Esophagus (tissue), 2 donors: Measurements from ENCODE around the gene CRAT. TPM values are rescaled to one million over a fixed set of nuclear protein-coding genes. Genes with fewer than 3 reads are reported as not detected.
"Not testable (repeated sequence)": the region's sequence is repeated elsewhere in the genome, so short reads cannot be mapped to it uniquely, and the experiment has no call there.

Experiments used
- H3K27ac ChIP-seq, 2 donors: one replicate each; pipeline ENCODE4 v1.5.1; 2013; ENCODE audit warnings: low read depth in 2 of 2, mild to moderate bottlenecking in 2 of 2, inconsistent platforms in 1 of 2, low read length in 1 of 2, moderate library complexity in 1 of 2
- H3K27me3 ChIP-seq, 2 donors: one replicate each; pipeline ENCODE4 v1.6.1; 2013; ENCODE audit warnings: low read length in 2 of 2, control low read depth in 1 of 2, mild to moderate bottlenecking in 1 of 2; ENCODE audit not compliant: insufficient read depth in 2 of 2, control insufficient read depth in 1 of 2
- H3K36me3 ChIP-seq, 2 donors: one replicate each; pipeline ENCODE4 v1.6.1; 2013; ENCODE audit warnings: low read length in 1 of 2; ENCODE audit not compliant: control insufficient read depth in 2 of 2, insufficient read depth in 2 of 2
- H3K4me1 ChIP-seq, 2 donors: one replicate each; pipeline ENCODE4 v1.6.1; 2013; ENCODE audit warnings: low read length in 1 of 2; ENCODE audit not compliant: control insufficient read depth in 2 of 2, insufficient read depth in 2 of 2
- H3K4me3 ChIP-seq, 2 donors: one replicate each; pipeline ENCODE4 v1.5.1; 2013; ENCODE audit warnings: low read length in 2 of 2, mild to moderate bottlenecking in 2 of 2, low read depth in 1 of 2, moderate library complexity in 1 of 2
- H3K9me3 ChIP-seq, 2 donors: one replicate each; pipeline ENCODE4 v1.6.1; 2013; ENCODE audit warnings: mild to moderate bottlenecking in 2 of 2, low read depth in 1 of 2, low read length in 1 of 2, moderate library complexity in 1 of 2; ENCODE audit not compliant: control insufficient read depth in 2 of 2, insufficient read depth in 1 of 2
- WGBS, 2 donors: extraction: QIAGEN DNeasy Blood & Tissue Kit; methylation state at CpG; one replicate each; pipeline ENCODE4 v1.1.7; 2013; 5-methylcytosine and 5-hydroxymethylcytosine counted together
- polyA plus RNA-seq, 2 donors: library from polyadenylated mRNA; stranded (reverse); fragments of 200-250 nt; gene quantifications; one replicate each; pipeline ENCODE4 v1.2.3, GENCODE V29; 2013
- donor health status: healthy with polysubstance abuse.
- donor health status: Bipolar disorder and iron deficiency.

CRAT gene
- polyA plus RNA-seq, 2 donors = 26.6 to 36.7 TPM

DNA sequence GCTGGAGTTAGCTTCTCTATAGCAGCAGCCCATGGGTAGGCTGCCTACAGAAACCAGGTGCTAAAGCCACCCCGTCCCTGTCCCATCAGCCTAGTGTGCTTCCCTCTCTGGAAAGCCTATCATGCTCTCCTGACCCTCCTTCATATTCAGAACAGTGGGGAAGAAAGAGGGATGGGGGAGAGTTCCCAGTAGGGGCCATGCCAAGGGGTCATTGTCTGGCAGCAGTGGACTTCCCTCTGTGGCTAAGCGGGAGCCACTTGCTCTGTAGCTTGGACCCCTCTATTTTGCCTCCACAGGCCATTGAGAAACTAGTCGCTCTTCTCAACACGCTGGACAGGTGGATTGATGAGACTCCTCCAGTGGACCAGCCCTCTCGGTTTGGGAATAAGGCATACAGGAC lies 18.1 kb upstream of the CRAT start:
- Histone ChIP-seq H3K4me3 (no peak overlapping the region), H3K36me3 (peaks cover 0 to 17% of the 10 kb centered on the region in 2 donors), H3K27me3 (no peaks in the 10 kb centered on the region), H3K27ac (no peak overlapping the region), H3K9me3 (no peaks in the 10 kb centered on the region), H3K4me1 (peaks cover 0 to 2% of the 10 kb centered on the region in 2 donors)
- 91% methylated on average over 5 of the region's 5 CpGs for WGBS, 2 donors

GRCh38 chr9:129126749-129127618 lies 16.4 kb upstream of the CRAT start:
- 72 to 73% methylated on average over 10 of the region's 10 CpGs for WGBS, 2 donors
- Histone ChIP-seq H3K27me3 (no peaks in the 10 kb centered on the region), H3K36me3 (peaks cover 5 to 23% of the 10 kb centered on the region in 2 donors), H3K4me1 (peaks cover 0 to 2% of the 10 kb centered on the region in 2 donors), H3K27ac (peak overlapping the region; percentile 30 to 37), H3K4me3 (no peak overlapping the region), H3K9me3 (no peaks in the 10 kb centered on the region)

GRCh38 chr9:129125478-129125877 lies 14.9 kb upstream of the CRAT start:
- 69 to 81% methylated on average over 8 of the region's 8 CpGs for WGBS, 2 donors

DNA sequence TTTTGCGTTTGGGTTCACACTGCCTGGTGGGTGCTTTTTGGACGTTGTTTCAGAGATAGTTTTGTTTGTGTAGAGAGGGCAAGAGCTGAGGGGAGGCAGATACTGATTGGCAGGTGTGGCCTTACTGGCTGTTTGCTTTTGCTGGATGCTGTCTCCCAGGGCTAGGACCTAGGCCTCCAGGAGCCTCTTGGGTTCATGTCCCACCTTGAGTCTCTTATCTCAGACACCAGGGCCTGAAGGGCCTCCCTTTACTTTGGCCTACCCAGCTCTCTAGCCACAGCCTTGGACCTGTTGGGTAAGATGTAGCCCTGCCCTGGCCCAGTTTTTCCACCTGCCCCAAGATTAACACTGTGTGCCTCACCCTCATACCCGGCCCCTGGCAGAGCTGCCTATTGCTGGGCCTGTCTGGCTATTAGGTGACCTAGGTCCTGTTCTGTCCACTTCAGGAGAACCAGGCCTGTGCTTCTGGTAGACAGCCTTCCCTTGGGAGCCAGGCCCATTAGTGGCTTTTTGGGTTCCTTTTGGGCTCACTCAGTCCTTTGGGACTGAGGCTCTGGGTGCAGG lies 14.0 kb upstream of the CRAT start:
- Histone ChIP-seq H3K27ac (peak overlapping the region; percentile 79 to 91), H3K4me1 (peaks cover 0 to 3% of the 10 kb centered on the region in 2 donors), H3K27me3 (no peaks in the 10 kb centered on the region), H3K36me3 (peaks cover 12 to 15% of the 10 kb centered on the region in 2 donors), H3K4me3 (no peak overlapping the region), H3K9me3 (no peaks in the 10 kb centered on the region)
- WGBS, 2 donors = 67% methylated on average over 3 of the region's 3 CpGs

More at GRCh38 chr9:129125478-129125877, 14.9 kb upstream of the CRAT start:
- H3K27ac ChIP-seq = peak overlapping the region in 1 of 2 donors; percentile 91
- H3K36me3 ChIP-seq = peaks cover 11 to 16% of the 10 kb centered on the region in 2 donors
- H3K9me3 ChIP-seq = no peaks in the 10 kb centered on the region
- H3K4me1 ChIP-seq = peaks cover 0 to 3% of the 10 kb centered on the region in 2 donors
- no peaks in the 10 kb centered on the region for H3K27me3 ChIP-seq
- no peak overlapping the region for H3K4me3 ChIP-seq

DNA sequence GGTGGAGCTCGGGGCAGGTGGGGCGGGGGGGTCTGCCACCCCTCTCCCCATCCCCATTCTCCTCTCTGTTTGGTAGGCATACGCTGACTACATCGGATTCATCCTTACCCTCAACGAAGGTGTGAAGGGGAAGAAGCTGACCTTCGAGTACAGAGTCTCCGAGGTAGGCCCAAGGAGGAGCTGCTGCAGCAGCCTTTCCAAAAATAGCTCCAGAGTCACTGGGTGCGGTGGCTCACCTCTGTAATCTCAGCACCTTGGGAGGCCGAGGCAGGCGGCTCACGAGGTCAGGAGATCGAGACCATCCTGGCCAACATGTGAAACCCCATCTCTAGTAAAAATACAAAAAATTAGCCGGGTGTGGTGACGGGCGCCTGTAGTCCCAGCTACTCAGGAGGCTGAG lies 12.4 kb upstream of the CRAT start:
- not testable (repeated sequence) for H3K27me3 ChIP-seq, H3K9me3 ChIP-seq, H3K27ac ChIP-seq, H3K4me1 ChIP-seq, H3K4me3 ChIP-seq
- H3K36me3 ChIP-seq = peaks cover 10 to 12% of the 10 kb centered on the region in 2 donors
- 92 to 94% methylated on average over 14 to 15 of the region's 15 CpGs for WGBS, 2 donors

GRCh38 chr9:129122133-129122532 lies 11.5 kb upstream of the CRAT start:
- Histone ChIP-seq H3K27me3 (no peaks in the 10 kb centered on the region), H3K9me3 (no peaks in the 10 kb centered on the region), H3K4me3 (no peak overlapping the region), H3K4me1 (peaks cover 0 to 3% of the 10 kb centered on the region in 2 donors), H3K27ac (no peak overlapping the region), H3K36me3 (peaks cover 10 to 12% of the 10 kb centered on the region in 2 donors)
- WGBS, 2 donors = 94 to 95% methylated on average over 1 of the region's 1 CpG

DNA sequence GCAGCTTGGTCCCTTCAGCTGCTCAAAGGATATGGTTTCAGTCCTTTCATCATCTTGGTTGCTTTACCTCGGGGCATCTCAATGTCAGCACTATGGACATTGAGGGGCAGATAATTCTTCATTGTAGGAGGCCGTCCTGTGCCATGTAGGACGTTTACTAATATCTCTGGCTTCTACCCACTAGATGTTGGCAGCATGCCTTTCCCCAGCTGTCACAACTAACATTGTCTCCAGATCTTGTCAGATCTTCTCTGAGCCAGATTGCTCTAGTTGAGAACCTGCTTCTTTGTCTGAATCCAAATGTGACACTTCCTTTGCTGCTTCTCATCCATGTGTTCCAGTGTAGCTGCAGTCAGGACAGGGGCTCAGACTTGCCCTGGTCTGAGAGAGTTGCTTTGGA lies 10.9 kb upstream of the CRAT start:
- H3K27ac ChIP-seq = no peak overlapping the region

DNA sequence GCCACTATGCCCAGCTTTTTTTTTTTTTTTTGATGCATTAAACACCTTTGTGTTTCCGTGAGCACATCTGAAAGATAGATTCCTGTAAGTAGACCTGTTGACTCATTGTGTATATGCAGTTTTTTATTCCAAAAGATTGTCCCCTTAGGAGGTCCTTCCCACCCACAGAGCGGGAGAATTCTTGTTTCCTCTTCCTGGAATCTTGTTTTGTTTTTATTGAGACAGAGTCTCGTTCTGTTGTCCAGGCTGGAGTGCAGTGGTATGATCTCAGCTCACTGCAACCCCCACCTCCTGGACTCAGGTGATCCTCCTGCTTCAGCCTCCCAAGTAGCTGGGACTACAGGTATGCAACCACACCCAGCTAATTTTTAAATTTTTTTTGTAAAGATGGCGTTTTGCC lies 8.2 kb upstream of the CRAT start:
- WGBS, 2 donors = 70 to 71% methylated on average over 4 of the region's 4 CpGs
- Histone ChIP-seq H3K4me3 (no peak overlapping the region), H3K27me3 (no peaks in the 10 kb centered on the region), H3K27ac (no peak overlapping the region), H3K9me3 (no peaks in the 10 kb centered on the region), H3K36me3 (peaks cover 10 to 12% of the 10 kb centered on the region in 2 donors), H3K4me1 (peaks cover 0 to 3% of the 10 kb centered on the region in 2 donors)

More for the DNA sequence above, 10.9 kb upstream of the CRAT start:
- Histone ChIP-seq H3K4me1 (peaks cover 0 to 3% of the 10 kb centered on the region in 2 donors), H3K9me3 (no peaks in the 10 kb centered on the region), H3K27me3 (no peaks in the 10 kb centered on the region), H3K36me3 (peaks cover 10 to 12% of the 10 kb centered on the region in 2 donors), H3K4me3 (no peak overlapping the region)
- 58 to 63% methylated on average over 3 of the region's 3 CpGs for WGBS, 2 donors

GRCh38 chr9:129113645-129114304 lies 3.2 kb upstream of the CRAT start:
- Histone ChIP-seq H3K27me3 (no peaks in the 10 kb centered on the region), H3K4me1 (peaks cover 2 to 15% of the 10 kb centered on the region in 2 donors), H3K4me3 (no peak overlapping the region), H3K27ac (no peak overlapping the region), H3K36me3 (no peaks in the 10 kb centered on the region), H3K9me3 (no peaks in the 10 kb centered on the region)
- WGBS, 2 donors = 87 to 90% methylated on average over 17 of the region's 17 CpGs
